IMR-90 (cell line): Measurements from ENCODE around the gene CD163L1. TPM values are rescaled to one million over a fixed set of nuclear protein-coding genes. Genes with fewer than 3 reads are reported as not detected.

Source experiments
- ATAC-seq: fragments of 200-7000 bp; cut with Tn5 transposase; 2 replicates; pipeline ENCODE4 v1.9.1; 2020; ENCODE audit warnings: low read depth, mild to moderate bottlenecking, moderate library complexity
- BruUV-seq: library from RNA; stranded (reverse); fragments of 400-500 nt; replicated peaks from 2 replicates; lab custom pipeline; 2021; lab: Mats Ljungman, UMichigan
- CTCF ChIA-PET: fragments of 300-600 bp; formaldehyde crosslinking; extraction: SDS; loops from one replicate; lab custom pipeline; 2021; ENCODE audit warnings: antibody characterized with exemption; lab: Yijun Ruan, JAX
- POLR2A ChIA-PET: fragments of 300-600 bp; sonication (Branson Sonifier 250); formaldehyde crosslinking; loops from one replicate; lab custom pipeline; 2022; ENCODE audit warnings: antibody characterized with exemption; ENCODE audit not compliant: unreplicated experiment; lab: Charles Lee
- DNase-seq: peaks from one replicate; pipeline ENCODE4 v3.0.0; 2013
- H2AFZ ChIP-seq: replicated peaks from 2 replicates; pipeline ENCODE3; 2013; ENCODE audit warnings: low read length, mild to moderate bottlenecking; ENCODE audit not compliant: poor library complexity
- H2AK5ac ChIP-seq: 2 replicates; pipeline ENCODE4 v1.6.1; 2013; ENCODE audit warnings: low read depth, low read length, inconsistent platforms
- H2AK9ac ChIP-seq: replicated peaks from 2 replicates; pipeline ENCODE3; 2013; ENCODE audit warnings: mild to moderate bottlenecking, low read depth, low read length, moderate library complexity; ENCODE audit not compliant: poor library complexity
- H2BK120ac ChIP-seq: 2 replicates; pipeline ENCODE4 v1.6.1; 2013; ENCODE audit warnings: low read depth, low read length, inconsistent platforms
- H2BK15ac ChIP-seq: 3 replicates; pipeline ENCODE4 v1.6.1; 2013; ENCODE audit warnings: low read depth, low read length, inconsistent platforms
- H2BK20ac ChIP-seq: 2 replicates; pipeline ENCODE4 v1.6.1; 2013; ENCODE audit warnings: low read depth, mild to moderate bottlenecking, inconsistent platforms, low read length, moderate library complexity
- H2BK5ac ChIP-seq: 2 replicates; pipeline ENCODE4 v1.6.1; 2013; ENCODE audit warnings: mild to moderate bottlenecking, low read depth, low read length, inconsistent platforms; ENCODE audit not compliant: poor library complexity, severe bottlenecking
- H3K14ac ChIP-seq: replicated peaks from 2 replicates; pipeline ENCODE4 v1.6.1; 2013; ENCODE audit warnings: low read depth, low read length, inconsistent platforms
- H3K18ac ChIP-seq: 2 replicates; pipeline ENCODE4 v1.6.1; 2013; ENCODE audit warnings: low read depth, low read length, control low read depth
- H3K23ac ChIP-seq: 2 replicates; pipeline ENCODE4 v1.6.1; 2013; ENCODE audit warnings: low read depth, low read length, inconsistent platforms
- H3K27ac ChIP-seq: 2 replicates; pipeline ENCODE4 v1.5.1; 2013; ENCODE audit warnings: mild to moderate bottlenecking, control low read depth, low read length; ENCODE audit not compliant: insufficient read depth
- H3K27me3 ChIP-seq: 2 replicates; pipeline ENCODE4 v1.6.1; 2013; ENCODE audit warnings: low read length; ENCODE audit not compliant: control insufficient read depth, insufficient read depth
- H3K36me3 ChIP-seq: 2 replicates; pipeline ENCODE4 v1.6.1; 2013; ENCODE audit warnings: low read length, mixed read lengths; ENCODE audit not compliant: control insufficient read depth, insufficient read depth
- H3K4ac ChIP-seq: 2 replicates; pipeline ENCODE4 v1.6.1; 2013; ENCODE audit warnings: low read depth, low read length, inconsistent platforms
- H3K4me1 ChIP-seq: 2 replicates; pipeline ENCODE4 v1.6.1; 2013; ENCODE audit warnings: low read length, mixed read lengths; ENCODE audit not compliant: control insufficient read depth, insufficient read depth
- H3K4me2 ChIP-seq: 2 replicates; pipeline ENCODE4 v1.6.1; 2013; ENCODE audit warnings: low read depth, mild to moderate bottlenecking, control low read depth, low read length, moderate library complexity
- H3K4me3 ChIP-seq: 2 replicates; pipeline ENCODE4 v1.5.1; 2013; ENCODE audit warnings: low read depth, mild to moderate bottlenecking, control low read depth, low read length, moderate library complexity; ENCODE audit not compliant: insufficient read depth
- H3K56ac ChIP-seq: 2 replicates; pipeline ENCODE4 v1.6.1; 2013; ENCODE audit warnings: low read length, inconsistent platforms; ENCODE audit not compliant: insufficient read depth; ENCODE audit errors: extremely low read depth
- H3K79me1 ChIP-seq, 2 experiments: 2 replicates each; pipeline ENCODE4 v1.6.1; 2013; ENCODE audit warnings: low read length in 2 of 2, inconsistent platforms in 1 of 2, low read depth in 1 of 2
- H3K9ac ChIP-seq: 2 replicates; pipeline ENCODE4 v1.6.1; 2013; ENCODE audit warnings: low read depth, low read length, control low read depth
- H3K9me1 ChIP-seq: 2 replicates; pipeline ENCODE4 v1.6.1; 2013; ENCODE audit warnings: low read length, inconsistent platforms; ENCODE audit not compliant: insufficient read depth
- H3K9me3 ChIP-seq: 2 replicates; pipeline ENCODE4 v1.6.1; 2013; ENCODE audit warnings: low read length; ENCODE audit not compliant: control insufficient read depth, insufficient read depth
- H4K20me1 ChIP-seq: 2 replicates; pipeline ENCODE4 v1.6.1; 2013; ENCODE audit warnings: low read length, inconsistent platforms; ENCODE audit not compliant: insufficient read depth
- H4K5ac ChIP-seq: 2 replicates; pipeline ENCODE4 v1.6.1; 2013; ENCODE audit warnings: mild to moderate bottlenecking, low read depth, low read length, control low read depth
- H4K8ac ChIP-seq, 2 experiments: 2 replicates each; pipeline ENCODE4 v1.6.1; 2013; ENCODE audit warnings: low read depth in 2 of 2, low read length in 2 of 2, control low read depth in 1 of 2, inconsistent platforms in 1 of 2
- H4K91ac ChIP-seq: 2 replicates; pipeline ENCODE4 v1.6.1; 2013; ENCODE audit warnings: low read depth, low read length, inconsistent platforms; ENCODE audit not compliant: insufficient read depth
- BHLHE40 ChIP-seq: fragments of 150-350 bp; IDR thresholded peaks from 2 replicates; pipeline ENCODE4 v1.6.1; 2016; ENCODE audit warnings: mild to moderate bottlenecking, low read depth, low read length
- CEBPB ChIP-seq: IDR thresholded peaks from 2 replicates; pipeline ENCODE4 v1.6.1; 2012; ENCODE audit warnings: low read depth, low read length, improper control_type of control experiment
- NFE2L2 ChIP-seq: fragments of 150-350 bp; IDR thresholded peaks from 2 replicates; pipeline ENCODE4 v1.6.1; 2016; ENCODE audit warnings: low read depth, mild to moderate bottlenecking, low read length
- WGBS, 2 experiments: methylation state at CpG; one replicate each; pipeline versions ENCODE4 v1.1.5 to v1.1.7; 2013; ENCODE audit warnings: missing lambda C conversion rate in 2 of 2; ENCODE audit not compliant: insufficient read length in 1 of 2; ENCODE audit errors: extremely low coverage in 2 of 2; 5-methylcytosine and 5-hydroxymethylcytosine counted together
- dilution Hi-C: fragments of 300-500 bp; cut with HindIII; formaldehyde crosslinking; loops from one replicate; pipeline ENCODE4 v1.14.3; 2018; ENCODE audit warnings: low sequenced_read_pairs; ENCODE audit not compliant: unreplicated experiment
- in situ Hi-C: fragments of 300-500 bp; cut with MboI; formaldehyde crosslinking; loops from 3 replicates; pipeline ENCODE4 v1.14.3; 2019; ENCODE audit warnings: low sequenced_read_pairs, inconsistent platforms, mixed read lengths
- intact Hi-C: fragments of 100-400 bp; cut with micrococcal nuclease; formaldehyde crosslinking; loops from 2 replicates; pipeline ENCODE4 v1.10.0; 2022
- polyA plus RNA-seq, 3 experiments: library from polyadenylated mRNA; depleted of rRNA; stranded (reverse); fragments of >200 nt; gene quantifications; 2 replicates each; pipeline ENCODE4 v1.2.3, GENCODE V29; 2012; ENCODE audit warnings: low replicate concordance in 1 of 3
- total RNA-seq: library from RNA; depleted of rRNA; stranded (reverse); fragments of >200 nt; gene quantifications from 2 replicates; pipeline ENCODE4 v1.2.3, GENCODE V29; 2012
- TF ChIP-seq, protein P1 (sequence below): fragments of 150-350 bp; IDR thresholded peaks from 2 replicates; pipeline ENCODE4 v1.6.1; 2017; ENCODE audit warnings: mild to moderate bottlenecking, antibody characterized with exemption, low read length, low read depth
- TF ChIP-seq, protein P2 (sequence below): conservative IDR thresholded peaks from 2 replicates; pipeline ENCODE4 v1.5.1; 2012; ENCODE audit warnings: mild to moderate bottlenecking, low read depth, low read length, improper control_type of control experiment

Gene CD163L1
- total and polyA plus RNA-seq, 2 of the 4 experiments (the other 2 are of a cell fraction) = 0.50 to 1.6 TPM

DNA sequence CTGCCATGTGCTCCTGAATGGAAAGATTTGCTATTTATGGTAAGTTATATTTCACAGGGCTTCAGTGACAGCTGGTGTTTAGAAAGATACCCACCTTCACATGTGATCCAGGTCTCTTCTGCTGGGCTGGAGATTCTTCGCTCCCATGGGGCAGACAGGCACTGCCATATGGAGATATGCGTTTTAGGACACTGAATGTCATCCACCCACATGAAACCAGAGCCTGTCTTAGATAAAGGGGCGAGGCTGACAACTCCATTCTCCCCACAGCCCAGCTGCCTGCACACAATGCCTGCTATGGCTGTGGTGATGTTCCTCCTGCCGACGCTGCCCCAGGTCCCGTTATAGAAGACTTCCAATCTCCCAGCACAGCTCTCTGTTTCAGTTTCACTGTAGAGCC lies 70.7 kb downstream of the CD163L1 start:
- no peak overlapping the region for H3K4me2 ChIP-seq
- no peak for TF ChIP-seq NFE2L2
- no peak for TF ChIP-seq CEBPB
- TF ChIP-seq, protein P1, sequence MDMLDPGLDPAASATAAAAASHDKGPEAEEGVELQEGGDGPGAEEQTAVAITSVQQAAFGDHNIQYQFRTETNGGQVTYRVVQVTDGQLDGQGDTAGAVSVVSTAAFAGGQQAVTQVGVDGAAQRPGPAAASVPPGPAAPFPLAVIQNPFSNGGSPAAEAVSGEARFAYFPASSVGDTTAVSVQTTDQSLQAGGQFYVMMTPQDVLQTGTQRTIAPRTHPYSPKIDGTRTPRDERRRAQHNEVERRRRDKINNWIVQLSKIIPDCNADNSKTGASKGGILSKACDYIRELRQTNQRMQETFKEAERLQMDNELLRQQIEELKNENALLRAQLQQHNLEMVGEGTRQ = no peak
- TF ChIP-seq BHLHE40 = no peak
- TF ChIP-seq, protein P2, sequence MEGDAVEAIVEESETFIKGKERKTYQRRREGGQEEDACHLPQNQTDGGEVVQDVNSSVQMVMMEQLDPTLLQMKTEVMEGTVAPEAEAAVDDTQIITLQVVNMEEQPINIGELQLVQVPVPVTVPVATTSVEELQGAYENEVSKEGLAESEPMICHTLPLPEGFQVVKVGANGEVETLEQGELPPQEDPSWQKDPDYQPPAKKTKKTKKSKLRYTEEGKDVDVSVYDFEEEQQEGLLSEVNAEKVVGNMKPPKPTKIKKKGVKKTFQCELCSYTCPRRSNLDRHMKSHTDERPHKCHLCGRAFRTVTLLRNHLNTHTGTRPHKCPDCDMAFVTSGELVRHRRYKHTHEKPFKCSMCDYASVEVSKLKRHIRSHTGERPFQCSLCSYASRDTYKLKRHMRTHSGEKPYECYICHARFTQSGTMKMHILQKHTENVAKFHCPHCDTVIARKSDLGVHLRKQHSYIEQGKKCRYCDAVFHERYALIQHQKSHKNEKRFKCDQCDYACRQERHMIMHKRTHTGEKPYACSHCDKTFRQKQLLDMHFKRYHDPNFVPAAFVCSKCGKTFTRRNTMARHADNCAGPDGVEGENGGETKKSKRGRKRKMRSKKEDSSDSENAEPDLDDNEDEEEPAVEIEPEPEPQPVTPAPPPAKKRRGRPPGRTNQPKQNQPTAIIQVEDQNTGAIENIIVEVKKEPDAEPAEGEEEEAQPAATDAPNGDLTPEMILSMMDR = no peak
- no peak overlapping the region for H2AK9ac ChIP-seq
- 0 out of 2 replicates have a peak, but pooled peaks cover 2% of the 10 kb centered on the region for H3K9me1 ChIP-seq
- no peak overlapping the region for H3K23ac ChIP-seq
- no peak overlapping the region for H3K56ac ChIP-seq
- no peak overlapping the region for H4K5ac ChIP-seq
- H4K20me1 ChIP-seq = no peaks in the 10 kb centered on the region
- no peak overlapping the region for H3K27ac ChIP-seq
- CTCF ChIA-PET = interaction anchor here (0.6 to 0.7 kb wide), 2 partner anchors 88 to 544 kb away, joined by 3 read pairs; no protein-coding TSS in a partner anchor
- no peak overlapping the region for H3K18ac ChIP-seq
- H2AFZ ChIP-seq = no peak overlapping the region
- intact Hi-C loops = loop anchor here (5.0 kb wide), 1 partner anchor 89 kb away; no protein-coding TSS in a partner anchor
- H3K4ac ChIP-seq = no peak overlapping the region
- H2BK20ac ChIP-seq = no peak overlapping the region
- H2AK5ac ChIP-seq = no peak overlapping the region
- no peak overlapping the region for H3K4me3 ChIP-seq
- H4K91ac ChIP-seq = no peak overlapping the region
- dilution Hi-C loops = no loop called here
- no peak overlapping the region for H2BK120ac ChIP-seq
- no peaks in the 10 kb centered on the region for H3K27me3 ChIP-seq
- ATAC-seq = no peak
- no peaks in the 10 kb centered on the region for H3K36me3 ChIP-seq
- H3K9me3 ChIP-seq = no peaks in the 10 kb centered on the region
- no peak overlapping the region for H3K9ac ChIP-seq
- H2BK5ac ChIP-seq = no peak overlapping the region
- in situ Hi-C loops = no loop called here
- H3K4me1 ChIP-seq = no peaks in the 10 kb centered on the region
- H2BK15ac ChIP-seq = no peak overlapping the region
- BruUV-seq = no TSS peak
- H3K14ac ChIP-seq = no peak overlapping the region
- WGBS, 2 experiments = 87% methylated on average over 3 of the region's 6 CpGs; no CpG with 5 or more reads in 1 of the 2 experiments
- no peaks in the 10 kb centered on the region for H3K79me1 ChIP-seq
- H4K8ac ChIP-seq = no peak overlapping the region
- POLR2A ChIA-PET = interaction anchor here (0.6 kb wide), 1 partner anchor 51 kb away, joined by 6 read pairs; no protein-coding TSS in a partner anchor
- DNase-seq = no peak
